ENCODE results near the gene TMEM132D. TPM values are rescaled to one million over a fixed set of nuclear protein-coding genes. Genes with fewer than 3 reads are reported as not detected.

The TMEM132D gene
- polyA plus RNA-seq, 1 experiment, result not detected

- CTCF ChIA-PET, result no interaction called here
Observed at GRCh38 chr12:129080391-129080790, 823.4 kb downstream of the TMEM132D start.

GRCh38 chr12:129079719-129080118 is 824.1 kb downstream of the TMEM132D start:
- TF ChIP-seq CTCF (IDR thresholded peaks at IDR 0.05; ENCODE audit: low read depth, low read length), result no peak
- no peak for DNase-seq (ENCODE audit: low read depth, low spot score)
- Histone ChIP-seq H3K27ac (ENCODE audit: low read depth, low read length) (no peak overlapping the region), H3K27me3 (ENCODE audit: control insufficient read depth, insufficient read depth, low read length) (no peaks in the 10 kb centered on the region), H3K4me3 (ENCODE audit: low read depth, low read length) (no peak overlapping the region), H3K9me3 (ENCODE audit: control insufficient read depth, insufficient read depth, low read length) (peaks cover 67% of the 10 kb centered on the region)
- POLR2A ChIA-PET, result no interaction called here
- CTCF ChIA-PET, result no interaction called here

More at GRCh38 chr12:129080391-129080790, 823.4 kb downstream of the TMEM132D start:
- POLR2A ChIA-PET, result no interaction called here
- H3K9me3 ChIP-seq (ENCODE audit: control insufficient read depth, insufficient read depth, low read length), result peaks cover 72% of the 10 kb centered on the region
- H3K4me3 ChIP-seq (ENCODE audit: low read depth, low read length), result no peak overlapping the region
- H3K27me3 ChIP-seq (ENCODE audit: control insufficient read depth, insufficient read depth, low read length), result no peaks in the 10 kb centered on the region
- H3K27ac ChIP-seq (ENCODE audit: low read depth, low read length), result no peak overlapping the region
- no peak for DNase-seq (ENCODE audit: low read depth, low spot score)
- TF ChIP-seq CTCF (IDR thresholded peaks at IDR 0.05; ENCODE audit: low read depth, low read length), result no peak

- Histone ChIP-seq H3K27me3 (ENCODE audit: control insufficient read depth, insufficient read depth, low read length) (no peaks in the 10 kb centered on the region), H3K9me3 (ENCODE audit: control insufficient read depth, insufficient read depth, low read length) (peaks cover 66% of the 10 kb centered on the region), H3K27ac (ENCODE audit: low read depth, low read length) (no peak overlapping the region), H3K4me3 (ENCODE audit: low read depth, low read length) (no peak overlapping the region)
- no peak for TF ChIP-seq CTCF (IDR thresholded peaks at IDR 0.05; ENCODE audit: low read depth, low read length)
- ChIA-PET CTCF (no interaction called here), POLR2A (no interaction called here)
- no peak for DNase-seq (ENCODE audit: low read depth, low spot score)
Observed at GRCh38 chr12:129076441-129077320, 827.1 kb downstream of the TMEM132D start.

- Histone ChIP-seq H3K27me3 (ENCODE audit: control insufficient read depth, insufficient read depth, low read length) (no peaks in the 10 kb centered on the region), H3K9me3 (ENCODE audit: control insufficient read depth, insufficient read depth, low read length) (peaks cover 60% of the 10 kb centered on the region), H3K4me3 (ENCODE audit: low read depth, low read length) (no peak overlapping the region), H3K27ac (ENCODE audit: low read depth, low read length) (no peak overlapping the region)
- ChIA-PET CTCF (no interaction called here), POLR2A (no interaction called here)
- no peak for DNase-seq (ENCODE audit: low read depth, low spot score)
- TF ChIP-seq CTCF (IDR thresholded peaks at IDR 0.05; ENCODE audit: low read depth, low read length), result no peak
Observed at GRCh38 chr12:129075460-129076208, 828.2 kb downstream of the TMEM132D start.

GRCh38 chr12:129074379-129074778 is 829.4 kb downstream of the TMEM132D start:
- ChIA-PET CTCF (no interaction called here), POLR2A (no interaction called here)
- Histone ChIP-seq H3K9me3 (ENCODE audit: control insufficient read depth, insufficient read depth, low read length) (peaks cover 68% of the 10 kb centered on the region), H3K4me3 (ENCODE audit: low read depth, low read length) (no peak overlapping the region), H3K27ac (ENCODE audit: low read depth, low read length) (no peak overlapping the region), H3K27me3 (ENCODE audit: control insufficient read depth, insufficient read depth, low read length) (no peaks in the 10 kb centered on the region)
- DNase-seq (ENCODE audit: low read depth, low spot score), result no peak
- TF ChIP-seq CTCF (IDR thresholded peaks at IDR 0.05; ENCODE audit: low read depth, low read length), result no peak

All from AG04450 (cell line).